RWPE1 (cell line): ENCODE data around the gene IL20RA.

Experiments
- CTCF ChIA-PET: fragments of 350-600 bp; sonication (Branson Sonifier 250); formaldehyde crosslinking; extraction: SDS; loops from one replicate; lab custom pipeline; 2021; lab: Yijun Ruan, JAX
- POLR2A ChIA-PET: fragments of 400-600 bp; formaldehyde crosslinking; extraction: SDS; loops from one replicate; lab custom pipeline; 2020; ENCODE audit warnings: antibody characterized with exemption; ENCODE audit not compliant: low non-redundant PET; lab: Yijun Ruan, JAX
- DNase-seq: peaks from one replicate; pipeline ENCODE4 v3.0.0; 2012; ENCODE audit warnings: low spot score
- H3K27ac ChIP-seq: fragments of 450-650 bp; 2 replicates; pipeline ENCODE4 v1.5.1; 2017
- CTCF ChIP-seq: fragments of 450-650 bp; conservative IDR thresholded peaks from 2 replicates; pipeline ENCODE4 v1.5.1; 2017; ENCODE audit warnings: low read depth, mild to moderate bottlenecking

IL20RA gene

GRCh38 chr6:137044366-137045221 lies at the start of gene IL20RA:
Gene IL20RA, minus strand, starts transcription at chr6:137044965. Its CDS starts 237 bp downstream, at chr6:137044728.
- no peak for TF ChIP-seq CTCF
- ChIA-PET POLR2A (interaction anchor here (0.6 to 0.7 kb wide), 2 partner anchors 34 to 164 kb away, joined by 3 to 9 read pairs; no protein-coding TSS in a partner anchor), CTCF (interaction anchor here (0.6 to 1.9 kb wide), 3 partner anchors 31 to 201 kb away, joined by 3 to 7 read pairs (median 4); no protein-coding TSS in a partner anchor)
- peak; percentile 34 for DNase-seq
- H3K27ac ChIP-seq: no peak within 1 kb of the TSS

GRCh38 chr6:137093183-137094069 lies 48.7 kb upstream of the IL20RA start:
- no peak for TF ChIP-seq CTCF
- DNase-seq: no peak
- H3K27ac ChIP-seq: no peak overlapping the region
- ChIA-PET CTCF (interaction anchor here (0.5 to 1.3 kb wide), 29 partner anchors 8 to 477 kb away, joined by 3 to 23 read pairs (median 5); no protein-coding TSS in a partner anchor), POLR2A (interaction anchor here (0.6 kb wide), 1 partner anchor 221 kb away, joined by 3 read pairs; no protein-coding TSS in a partner anchor)

- H3K27ac ChIP-seq: no peak overlapping the region
- TF ChIP-seq CTCF: no peak
- POLR2A ChIA-PET: no interaction called here
- DNase-seq: no peak
- CTCF ChIA-PET: interaction anchor here (1.3 kb wide), 1 partner anchor 74 kb away, joined by 6 read pairs; no protein-coding TSS in a partner anchor
Observed at GRCh38 chr6:137092018-137092417, 47.3 kb upstream of the IL20RA start.

GRCh38 chr6:137089305-137089704 lies 44.5 kb upstream of the IL20RA start:
- CTCF ChIA-PET: interaction anchor here (0.6 to 1.2 kb wide), 3 partner anchors 12 to 76 kb away, joined by 3 read pairs; no protein-coding TSS in a partner anchor
- H3K27ac ChIP-seq: no peak overlapping the region
- no peak for TF ChIP-seq CTCF
- DNase-seq: no peak
- POLR2A ChIA-PET: no interaction called here

GRCh38 chr6:137087902-137088301 lies 43.1 kb upstream of the IL20RA start:
- CTCF ChIA-PET: interaction anchor here (1.2 kb wide), 1 partner anchor 11 kb away, joined by 3 read pairs; no protein-coding TSS in a partner anchor
- TF ChIP-seq CTCF: no peak
- H3K27ac ChIP-seq: no peak overlapping the region
- DNase-seq: no peak
- POLR2A ChIA-PET: no interaction called here
